Endodermal cell (in vitro differentiated cells): ENCODE results near the gene SNAP47. TPM values are rescaled to one million over a fixed set of nuclear protein-coding genes. Genes with fewer than 3 reads are reported as not detected.

Experiments
- DNase-seq: peaks from one replicate; pipeline ENCODE4 v3.0.0-alpha.2; 2017
- H3K27ac ChIP-seq: 2 replicates; pipeline ENCODE4 v1.5.1; 2013; ENCODE audit warnings: mild to moderate bottlenecking, low read depth, low read length, moderate library complexity
- H3K27me3 ChIP-seq: 2 replicates; pipeline ENCODE4 v1.6.1; 2013; ENCODE audit warnings: mild to moderate bottlenecking, low read length, moderate library complexity; ENCODE audit not compliant: insufficient read depth, control insufficient read depth, poor library complexity, severe bottlenecking
- H3K36me3 ChIP-seq: 2 replicates; pipeline ENCODE4 v1.7.0; 2013; ENCODE audit warnings: mild to moderate bottlenecking, low read length, moderate library complexity; ENCODE audit not compliant: control insufficient read depth, insufficient read depth
- H3K4me1 ChIP-seq: one replicate; pipeline ENCODE4 v1.7.0; 2013; ENCODE audit warnings: low read length; ENCODE audit not compliant: control insufficient read depth, insufficient read depth
- H3K4me3 ChIP-seq: 2 replicates; pipeline ENCODE4 v1.5.1; 2013; ENCODE audit warnings: mild to moderate bottlenecking, low read length, moderate library complexity
- H3K9ac ChIP-seq: 2 replicates; pipeline ENCODE4 v1.6.1; 2013; ENCODE audit warnings: mild to moderate bottlenecking, low read length, moderate library complexity; ENCODE audit not compliant: poor library complexity, severe bottlenecking; ENCODE audit errors: extremely low read depth
- H3K9me3 ChIP-seq: 2 replicates; pipeline ENCODE4 v1.6.1; 2013; ENCODE audit warnings: mild to moderate bottlenecking, low read length, moderate library complexity; ENCODE audit not compliant: control insufficient read depth
- H3K27ac Mint-ChIP-seq: 2 replicates; pipeline ENCODE4 v1.8.0; 2020; ENCODE audit warnings: mixed read lengths
- H3K27me3 Mint-ChIP-seq: 2 replicates; pipeline ENCODE4 v1.8.0; 2021; ENCODE audit warnings: mild to moderate bottlenecking, mixed read lengths; ENCODE audit not compliant: insufficient read depth
- H3K36me3 Mint-ChIP-seq: 2 replicates; pipeline ENCODE4 v1.8.0; 2020; ENCODE audit warnings: low read depth, mixed read lengths
- H3K4me1 Mint-ChIP-seq: 2 replicates; pipeline ENCODE4 v1.8.0; 2020; ENCODE audit warnings: mixed read lengths
- H3K4me3 Mint-ChIP-seq: 2 replicates; pipeline ENCODE4 v1.8.0; 2020; ENCODE audit warnings: mild to moderate bottlenecking, moderate library complexity, mixed read lengths
- H3K9me3 Mint-ChIP-seq: 2 replicates; pipeline ENCODE4 v1.8.0; 2020; ENCODE audit warnings: mild to moderate bottlenecking, mixed read lengths
- CTCF ChIP-seq: fragments of 200-600 bp; sonication (generic); conservative IDR thresholded peaks from 2 replicates; pipeline ENCODE4 v1.5.0; 2021; ENCODE audit warnings: antibody characterized with exemption, mild to moderate bottlenecking
- WGBS, 2 experiments: methylation state at CpG; one replicate each; pipeline versions ENCODE4 v1.1.5 to v1.1.7; 2013; ENCODE audit warnings: missing lambda C conversion rate in 2 of 2, mixed read lengths in 1 of 2; ENCODE audit not compliant: insufficient coverage in 1 of 2, insufficient read length in 1 of 2; 5-methylcytosine and 5-hydroxymethylcytosine counted together
- total RNA-seq, 2 donors: library from RNA; stranded (reverse); fragmentation: NEBNext Ultra II Directional in 1 of 2; extraction: Animal tissue kit (Norgen Biotek cat#: 25700) in 1 of 2; gene quantifications; 2 replicates in 1 of 2; 3 replicates in 1 of 2; pipeline ENCODE4 v1.2.1, GENCODE V29; 2021

The SNAP47 gene
- total RNA-seq, 2 donors from 2014 or later: 42.5 to 46.6 TPM

DNA sequence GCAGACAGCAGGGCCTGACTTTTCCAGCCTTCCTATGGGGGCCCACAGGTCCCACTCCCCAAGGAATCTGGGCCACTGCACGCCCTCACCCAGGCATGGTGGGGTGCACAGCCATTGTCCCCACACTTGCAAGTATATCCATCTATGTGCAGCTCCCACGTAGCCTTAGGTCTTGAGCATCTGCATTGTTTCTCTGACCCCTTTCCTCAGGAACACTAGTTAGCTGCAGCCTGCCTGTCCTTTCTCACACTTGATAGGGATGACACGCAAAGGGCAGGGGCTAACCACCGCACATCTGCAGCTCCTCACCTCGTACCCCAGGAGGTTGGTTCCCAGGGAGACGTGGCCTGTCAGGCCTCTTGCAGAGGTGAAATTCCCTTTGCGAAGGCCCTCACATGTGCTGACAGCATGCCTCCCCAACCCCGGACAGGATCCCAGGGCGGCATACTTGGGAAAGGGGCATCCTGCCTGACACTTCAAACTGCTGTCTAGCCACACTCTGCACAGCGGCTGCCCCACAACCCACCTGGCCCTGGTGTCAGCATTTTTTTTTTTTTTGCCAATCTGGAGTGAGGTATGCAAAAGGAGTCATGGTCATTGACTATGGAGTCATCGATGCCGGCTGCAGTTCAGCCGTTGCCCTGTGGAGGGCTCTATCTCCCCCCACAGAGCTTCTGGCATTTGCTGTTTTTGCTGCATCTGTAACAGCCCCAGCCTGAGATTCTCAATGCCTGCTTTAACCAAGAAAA, 5.2 kb upstream of the SNAP47 start:
- no peaks in the 10 kb centered on the region for H3K9me3 ChIP-seq
- no peak overlapping the region for H3K9ac ChIP-seq
- TF ChIP-seq CTCF: peak; percentile 85
- H3K27ac ChIP-seq: peak overlapping the region; percentile 29
- no peaks in the 10 kb centered on the region for H3K4me1 ChIP-seq
- no peaks in the 10 kb centered on the region for H3K9me3 Mint-ChIP-seq
- peak; percentile 90 for DNase-seq
- peak overlapping the region; percentile 68 for H3K27ac Mint-ChIP-seq
- peaks cover 15% of the 10 kb centered on the region for H3K4me1 Mint-ChIP-seq
- peaks cover 6% of the 10 kb centered on the region for H3K36me3 Mint-ChIP-seq
- H3K4me3 Mint-ChIP-seq: peak overlapping the region; percentile 69
- 67 to 70% methylated on average over 12 to 13 of the region's 13 CpGs for WGBS, 2 experiments
- H3K27me3 ChIP-seq: no peaks in the 10 kb centered on the region
- H3K36me3 ChIP-seq: peaks cover 14% of the 10 kb centered on the region
- no peak overlapping the region for H3K4me3 ChIP-seq
- peaks cover 6% of the 10 kb centered on the region for H3K27me3 Mint-ChIP-seq

DNA sequence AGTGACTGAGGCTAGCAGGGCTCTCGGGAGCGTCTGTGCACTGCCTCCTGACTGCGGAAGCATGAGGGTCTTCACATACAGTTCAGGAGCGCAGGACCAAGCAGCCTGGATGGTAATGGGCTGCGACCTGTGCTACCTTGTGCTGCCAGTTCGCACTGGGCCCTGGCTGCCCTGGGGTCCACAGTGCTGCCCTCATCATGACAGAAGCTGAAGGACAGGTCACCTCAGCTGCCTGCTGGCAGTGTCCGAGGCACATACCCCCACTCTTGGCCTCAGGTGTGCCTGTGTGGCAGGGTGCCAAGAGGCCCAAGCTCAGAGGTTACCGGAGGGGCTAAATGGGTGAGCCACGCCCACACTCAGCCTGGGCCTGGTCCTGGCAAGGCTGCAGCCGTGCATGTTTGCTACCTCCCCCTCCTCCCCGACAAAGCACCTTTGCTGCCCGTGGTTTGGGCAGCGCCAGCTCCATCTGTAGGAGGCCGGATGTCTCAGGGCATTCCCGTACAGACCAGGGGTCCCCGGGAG, 4.5 kb upstream of the SNAP47 start:
- Mint-ChIP-seq H3K4me3 (no peak overlapping the region), H3K27me3 (peaks cover 6% of the 10 kb centered on the region), H3K9me3 (no peaks in the 10 kb centered on the region), H3K27ac (no peak overlapping the region), H3K4me1 (peaks cover 15% of the 10 kb centered on the region), H3K36me3 (peaks cover 6% of the 10 kb centered on the region)
- WGBS, 2 experiments: 88% methylated on average over 6 to 16 of the region's 16 CpGs
- TF ChIP-seq CTCF: peak; percentile 43
- DNase-seq: no peak
- Histone ChIP-seq H3K9ac (no peak overlapping the region), H3K27ac (no peak overlapping the region), H3K27me3 (no peaks in the 10 kb centered on the region), H3K4me3 (no peak overlapping the region), H3K9me3 (no peaks in the 10 kb centered on the region), H3K36me3 (peaks cover 14% of the 10 kb centered on the region), H3K4me1 (no peaks in the 10 kb centered on the region)

GRCh38 chr1:227731241-227731677, 4.0 kb upstream of the SNAP47 start:
- Histone ChIP-seq H3K4me1 (no peaks in the 10 kb centered on the region), H3K9me3 (no peaks in the 10 kb centered on the region), H3K9ac (no peak overlapping the region), H3K27ac (no peak overlapping the region), H3K36me3 (peaks cover 14% of the 10 kb centered on the region), H3K27me3 (no peaks in the 10 kb centered on the region), H3K4me3 (no peak overlapping the region)
- H3K9me3 Mint-ChIP-seq: no peaks in the 10 kb centered on the region
- DNase-seq: no peak
- peaks cover 6% of the 10 kb centered on the region for H3K27me3 Mint-ChIP-seq
- 90 to 94% methylated on average over 3 to 11 of the region's 11 CpGs for WGBS, 2 experiments
- TF ChIP-seq CTCF: no peak
- H3K4me1 Mint-ChIP-seq: peaks cover 17% of the 10 kb centered on the region
- H3K36me3 Mint-ChIP-seq: peaks cover 6% of the 10 kb centered on the region
- no peak overlapping the region for H3K27ac Mint-ChIP-seq
- H3K4me3 Mint-ChIP-seq: no peak overlapping the region
